ENCODE data around the gene SCART1.

DNA sequence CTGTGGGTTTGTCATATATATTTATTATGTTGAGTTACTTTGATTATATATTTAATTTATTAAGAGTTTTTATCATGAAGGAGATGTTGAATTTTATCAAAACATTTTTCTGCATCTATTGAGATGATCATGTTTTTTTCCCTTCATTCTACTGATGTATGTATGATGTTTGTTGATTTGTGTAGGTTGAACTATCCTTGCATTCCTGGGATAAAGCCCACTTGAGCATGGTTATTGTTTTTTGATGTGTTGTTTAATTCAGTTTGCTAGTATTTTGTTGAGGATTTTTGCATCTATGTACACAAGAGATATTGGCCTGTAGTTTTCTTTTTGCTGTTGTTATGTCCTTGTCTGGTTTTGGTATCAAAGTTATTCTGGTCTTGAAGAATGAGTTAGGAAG is 31.1 kb downstream of the SCART1 start:
- TF ChIP-seq POLR2A (IDR thresholded peaks at IDR 0.05): no peak
- TF ChIP-seq, protein P1, sequence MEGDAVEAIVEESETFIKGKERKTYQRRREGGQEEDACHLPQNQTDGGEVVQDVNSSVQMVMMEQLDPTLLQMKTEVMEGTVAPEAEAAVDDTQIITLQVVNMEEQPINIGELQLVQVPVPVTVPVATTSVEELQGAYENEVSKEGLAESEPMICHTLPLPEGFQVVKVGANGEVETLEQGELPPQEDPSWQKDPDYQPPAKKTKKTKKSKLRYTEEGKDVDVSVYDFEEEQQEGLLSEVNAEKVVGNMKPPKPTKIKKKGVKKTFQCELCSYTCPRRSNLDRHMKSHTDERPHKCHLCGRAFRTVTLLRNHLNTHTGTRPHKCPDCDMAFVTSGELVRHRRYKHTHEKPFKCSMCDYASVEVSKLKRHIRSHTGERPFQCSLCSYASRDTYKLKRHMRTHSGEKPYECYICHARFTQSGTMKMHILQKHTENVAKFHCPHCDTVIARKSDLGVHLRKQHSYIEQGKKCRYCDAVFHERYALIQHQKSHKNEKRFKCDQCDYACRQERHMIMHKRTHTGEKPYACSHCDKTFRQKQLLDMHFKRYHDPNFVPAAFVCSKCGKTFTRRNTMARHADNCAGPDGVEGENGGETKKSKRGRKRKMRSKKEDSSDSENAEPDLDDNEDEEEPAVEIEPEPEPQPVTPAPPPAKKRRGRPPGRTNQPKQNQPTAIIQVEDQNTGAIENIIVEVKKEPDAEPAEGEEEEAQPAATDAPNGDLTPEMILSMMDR (IDR thresholded peaks at IDR 0.05 in 4 of 5, conservative IDR thresholded peaks at IDR 0.05 in 1 of 5): no peak

All from gastrocnemius medialis (tissue), 4 donors.